ENCODE measurements around the gene CCDC97. TPM values are rescaled to one million over a fixed set of nuclear protein-coding genes. Genes with fewer than 3 reads are reported as not detected.
"Not testable (repeated sequence)": the region's sequence is repeated elsewhere in the genome, so short reads cannot be mapped to it uniquely, and the experiment has no call there.

Gene CCDC97
- 10 to 100 TPM; 17.5 to 23.9 TPM for total RNA-seq
- long read RNA-seq, donor 1, partial matches to known transcripts = 2 of 12 reads
- long read RNA-seq, donor 1, other reads (novel, unspliced or antisense) = 7 of 12 reads
- long read RNA-seq, donor 2, partial matches to known transcripts = 3 of 24 reads
- long read RNA-seq, donor 2, other reads (novel, unspliced or antisense) = 18 of 24 reads

GRCh38 chr19:41310033-41310831 is at the start of gene CCDC97:
Gene CCDC97 (plus strand): TSS chr19:41310172. CDS start chr19:41310311, 139 bp downstream.
- intact Hi-C loops (cut with DNase I) = loop anchor here (5.0 kb wide), 2 partner anchors 42 to 1773 kb away; partner anchors contain the start of gene TGFB1 (in 1 of the 2)
- DNase-seq (ENCODE audit: low spot score) = peak; percentile 97

- intact Hi-C loops (cut with DNase I) = loop anchor here (5.0 kb wide), 2 partner anchors 54 to 59 kb away; no protein-coding TSS in a partner anchor
- no peak for DNase-seq (ENCODE audit: low spot score)
Observed at GRCh38 chr19:41261474-41262190, 48.3 kb upstream of the CCDC97 start.

GRCh38 chr19:41263042-41263849 is 46.7 kb upstream of the CCDC97 start:
- DNase-seq (ENCODE audit: low spot score) = peak; percentile 90
- intact Hi-C loops (cut with DNase I) = loop anchor here (5.0 kb wide), 2 partner anchors 56 to 61 kb away; no protein-coding TSS in a partner anchor

- peak; percentile 99 for DNase-seq (ENCODE audit: low spot score)
- intact Hi-C loops (cut with DNase I) = loop anchor here (5.0 kb wide), 2 partner anchors 57 to 62 kb away; no protein-coding TSS in a partner anchor
Observed at GRCh38 chr19:41263850-41264580, 46.0 kb upstream of the CCDC97 start, which contains the start of gene HNRNPUL1. Gene HNRNPUL1 (plus strand): TSS chr19:41264372. CDS start chr19:41264504, 132 bp downstream.

GRCh38 chr19:41264581-41265394 is 45.2 kb upstream of the CCDC97 start:
- peak; percentile 84 for DNase-seq (ENCODE audit: low spot score)
- intact Hi-C loops (cut with DNase I) = loop anchor here (5.0 kb wide), 3 partner anchors 43 to 62 kb away; no protein-coding TSS in a partner anchor

DNA sequence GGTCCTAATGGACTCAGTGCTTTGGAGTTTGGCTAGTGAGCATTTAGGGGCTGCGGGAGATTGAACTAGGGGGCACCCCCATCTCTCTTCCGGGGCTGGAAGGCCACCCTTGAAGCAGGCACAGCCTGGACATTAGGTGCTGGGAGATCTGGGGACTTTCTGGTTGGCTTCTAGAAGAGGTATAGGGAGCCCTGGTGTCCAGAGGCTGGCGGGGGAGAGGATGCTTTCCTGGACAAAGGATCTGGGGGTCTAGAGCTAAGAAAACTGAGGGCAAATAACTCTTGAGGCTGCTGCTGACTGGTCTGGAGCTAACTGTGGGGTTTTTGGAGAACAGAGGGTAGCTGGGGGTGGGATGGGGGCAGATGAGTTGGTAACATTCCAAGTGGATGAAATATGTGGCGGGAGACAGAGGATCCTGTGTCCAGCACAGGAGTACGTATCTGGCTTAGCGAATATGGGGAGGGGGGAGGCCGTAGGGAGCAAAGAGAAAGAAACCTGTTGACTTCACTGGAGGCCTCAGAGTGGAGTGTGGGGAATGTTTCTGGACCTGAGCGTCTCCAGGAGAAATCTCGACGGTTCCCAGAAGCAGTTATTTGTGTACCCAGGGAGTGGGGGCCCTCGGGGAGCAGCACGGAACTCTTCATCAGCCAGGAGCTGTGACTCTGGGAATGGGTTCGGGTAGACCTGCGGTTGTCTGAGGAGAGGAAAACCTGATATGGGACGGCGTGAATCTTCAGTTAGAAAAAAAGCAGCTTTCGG is 44.4 kb upstream of the CCDC97 start:
- intact Hi-C loops (cut with DNase I) = loop anchor here (1.0 to 5.0 kb wide), 2 partner anchors 16 to 42 kb away; no protein-coding TSS in a partner anchor
- DNase-seq (ENCODE audit: low spot score) = no peak

GRCh38 chr19:41269055-41269454 is 40.9 kb upstream of the CCDC97 start:
- intact Hi-C loops (cut with DNase I) = loop anchor here in 1 of 2 donors (5.0 kb wide), 1 partner anchor 38 kb away; no protein-coding TSS in a partner anchor
- no peak for DNase-seq (ENCODE audit: low spot score)

- no peak for DNase-seq (ENCODE audit: low spot score)
- intact Hi-C loops (cut with DNase I) = loop anchor here in 1 of 2 donors (5.0 kb wide), 1 partner anchor 38 kb away; no protein-coding TSS in a partner anchor
Observed at GRCh38 chr19:41269571-41269970, 40.4 kb upstream of the CCDC97 start.

DNA sequence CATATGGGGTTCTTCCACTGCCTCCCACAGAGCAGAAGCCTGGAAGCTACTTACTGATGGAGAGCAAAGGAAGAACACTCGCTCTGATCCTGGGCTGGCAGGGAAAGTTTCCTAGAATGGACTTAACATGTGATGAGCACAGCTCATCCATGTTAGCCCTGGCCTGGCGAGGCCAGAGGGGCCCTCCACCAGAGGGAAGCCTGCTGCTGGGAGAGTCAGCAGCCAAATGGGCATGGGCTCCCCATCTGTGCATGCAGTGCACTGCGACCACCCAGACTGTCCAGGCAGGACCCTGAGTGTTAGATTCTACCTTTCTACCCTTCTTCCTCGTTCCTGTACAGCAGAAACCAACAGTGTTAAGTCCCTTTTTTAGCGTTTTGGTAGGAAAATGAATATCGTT is 36.9 kb upstream of the CCDC97 start:
- intact Hi-C loops (cut with DNase I) = no loop called here
- DNase-seq (ENCODE audit: low spot score) = no peak

- intact Hi-C loops (cut with DNase I) = no loop called here
Observed at GRCh38 chr19:41274802-41275201, 35.2 kb upstream of the CCDC97 start.

GRCh38 chr19:41276231-41276630 is 33.7 kb upstream of the CCDC97 start:
- DNase-seq (ENCODE audit: low spot score) = no peak
- intact Hi-C loops (cut with DNase I) = no loop called here

More at GRCh38 chr19:41274802-41275201, 35.2 kb upstream of the CCDC97 start:
- DNase-seq (ENCODE audit: low spot score) = no peak

GRCh38 chr19:41278478-41278877 is 31.5 kb upstream of the CCDC97 start:
- intact Hi-C loops (cut with DNase I) = no loop called here
- DNase-seq (ENCODE audit: low spot score) = no peak

DNA sequence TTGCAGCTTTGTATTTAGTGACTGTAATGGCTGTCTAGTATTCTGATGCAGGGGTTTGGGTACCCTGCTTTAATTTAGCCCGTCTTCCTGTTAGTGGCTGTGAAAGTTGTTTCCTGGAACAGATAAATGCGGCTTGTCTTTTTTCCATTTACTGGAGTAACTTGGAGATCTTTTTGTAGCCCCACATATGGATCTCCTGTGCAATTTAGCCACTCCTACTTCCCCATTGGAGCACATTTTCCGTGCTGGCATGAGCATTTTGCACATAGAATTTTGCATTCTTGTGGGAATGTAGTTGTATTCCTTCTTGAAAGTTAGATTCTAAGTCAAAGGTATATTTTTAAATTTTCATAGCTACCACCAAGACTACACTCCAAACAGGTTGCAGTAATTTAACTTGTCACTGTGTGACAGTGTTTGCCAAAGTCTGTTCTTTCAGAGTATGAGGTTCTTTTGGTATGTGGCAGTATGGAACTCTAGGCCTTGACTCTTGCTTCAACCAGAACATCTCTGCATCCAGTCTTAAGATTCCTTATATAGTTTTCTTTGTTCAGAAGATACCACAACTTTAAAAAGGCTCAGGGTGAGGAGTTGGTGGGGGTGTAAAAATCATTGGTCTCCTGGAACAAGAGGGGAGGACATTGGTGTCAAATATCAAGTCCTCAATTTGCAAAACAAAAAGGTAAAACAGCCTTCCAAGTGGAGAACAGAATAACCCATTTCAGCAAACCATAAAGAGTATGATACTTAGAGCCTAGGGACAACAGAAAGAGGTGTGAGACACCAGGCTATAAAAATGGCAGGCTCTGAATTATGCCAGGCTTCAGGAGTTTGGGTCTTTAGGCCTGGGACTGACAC is 21.1 kb upstream of the CCDC97 start:
- intact Hi-C loops (cut with DNase I) = no loop called here

GRCh38 chr19:41289814-41290213 is 20.2 kb upstream of the CCDC97 start:
- intact Hi-C loops (cut with DNase I); DNase-seq (ENCODE audit: low spot score): not testable (repeated sequence)

More for the DNA sequence above, 21.1 kb upstream of the CCDC97 start:
- DNase-seq (ENCODE audit: low spot score) = no peak

GRCh38 chr19:41294393-41294792 is 15.6 kb upstream of the CCDC97 start:
- no peak for DNase-seq (ENCODE audit: low spot score)
- intact Hi-C loops (cut with DNase I) = no loop called here
